Measurements from ENCODE around the gene LAD1. TPM values are rescaled to one million over a fixed set of nuclear protein-coding genes. Genes with fewer than 3 reads are reported as not detected.

Gene LAD1
- total RNA-seq, 1 experiment from 2014 or later = 0.10 TPM

GRCh38 chr1:201393076-201393475, 6.0 kb downstream of the LAD1 start:
- no peaks in the 10 kb centered on the region for H3K9me3 ChIP-seq (ENCODE audit: control insufficient read depth, insufficient read depth, low read depth, low read length)
- no peaks in the 10 kb centered on the region for H3K36me3 ChIP-seq (ENCODE audit: control insufficient read depth, insufficient read depth, low read length)
- POLR2A ChIA-PET = no interaction called here
- no peak overlapping the region for H3K27ac ChIP-seq (ENCODE audit: low read length)
- no peaks in the 10 kb centered on the region for H3K27me3 ChIP-seq (ENCODE audit: control insufficient read depth, insufficient read depth, low read length)
- DNase-seq (ENCODE audit: low read depth, low spot score) = no peak
- no peak for ATAC-seq
- no peaks in the 10 kb centered on the region for H3K4me1 ChIP-seq (ENCODE audit: control insufficient read depth, insufficient read depth, low read length)
- intact Hi-C loops (cut with micrococcal nuclease; ENCODE audit: unreplicated experiment) (no loop called here), in situ Hi-C loops (cut with HindIII; ENCODE audit: low pct_unique_long_range_greater_than_20kb, low sequenced_read_pairs) (no loop called here)
- TF ChIP-seq SIN3A (IDR thresholded peaks at IDR 0.05; ENCODE audit: borderline replicate concordance, insufficient read depth, low read depth, low read length) (no peak), TCF7L2 (IDR thresholded peaks at IDR 0.05; ENCODE audit: low read depth, low read length) (no peak), POLR2AphosphoS5 (IDR thresholded peaks at IDR 0.05; ENCODE audit: low read depth, low read length) (no peak), REST (IDR thresholded peaks at IDR 0.05; ENCODE audit: insufficient read depth in 1 of 2, low read depth in 2 of 2, low read length in 1 of 2) (no peak)
- TF ChIP-seq, protein P1, sequence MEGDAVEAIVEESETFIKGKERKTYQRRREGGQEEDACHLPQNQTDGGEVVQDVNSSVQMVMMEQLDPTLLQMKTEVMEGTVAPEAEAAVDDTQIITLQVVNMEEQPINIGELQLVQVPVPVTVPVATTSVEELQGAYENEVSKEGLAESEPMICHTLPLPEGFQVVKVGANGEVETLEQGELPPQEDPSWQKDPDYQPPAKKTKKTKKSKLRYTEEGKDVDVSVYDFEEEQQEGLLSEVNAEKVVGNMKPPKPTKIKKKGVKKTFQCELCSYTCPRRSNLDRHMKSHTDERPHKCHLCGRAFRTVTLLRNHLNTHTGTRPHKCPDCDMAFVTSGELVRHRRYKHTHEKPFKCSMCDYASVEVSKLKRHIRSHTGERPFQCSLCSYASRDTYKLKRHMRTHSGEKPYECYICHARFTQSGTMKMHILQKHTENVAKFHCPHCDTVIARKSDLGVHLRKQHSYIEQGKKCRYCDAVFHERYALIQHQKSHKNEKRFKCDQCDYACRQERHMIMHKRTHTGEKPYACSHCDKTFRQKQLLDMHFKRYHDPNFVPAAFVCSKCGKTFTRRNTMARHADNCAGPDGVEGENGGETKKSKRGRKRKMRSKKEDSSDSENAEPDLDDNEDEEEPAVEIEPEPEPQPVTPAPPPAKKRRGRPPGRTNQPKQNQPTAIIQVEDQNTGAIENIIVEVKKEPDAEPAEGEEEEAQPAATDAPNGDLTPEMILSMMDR (IDR thresholded peaks at IDR 0.05) = no peak
- no peak overlapping the region for H3K4me3 ChIP-seq (ENCODE audit: low read depth in 2 of 2, low read length in 2 of 2)
- CTCF ChIA-PET = no interaction called here
- BruUV-seq (replicated peaks) = no TSS peak

DNA sequence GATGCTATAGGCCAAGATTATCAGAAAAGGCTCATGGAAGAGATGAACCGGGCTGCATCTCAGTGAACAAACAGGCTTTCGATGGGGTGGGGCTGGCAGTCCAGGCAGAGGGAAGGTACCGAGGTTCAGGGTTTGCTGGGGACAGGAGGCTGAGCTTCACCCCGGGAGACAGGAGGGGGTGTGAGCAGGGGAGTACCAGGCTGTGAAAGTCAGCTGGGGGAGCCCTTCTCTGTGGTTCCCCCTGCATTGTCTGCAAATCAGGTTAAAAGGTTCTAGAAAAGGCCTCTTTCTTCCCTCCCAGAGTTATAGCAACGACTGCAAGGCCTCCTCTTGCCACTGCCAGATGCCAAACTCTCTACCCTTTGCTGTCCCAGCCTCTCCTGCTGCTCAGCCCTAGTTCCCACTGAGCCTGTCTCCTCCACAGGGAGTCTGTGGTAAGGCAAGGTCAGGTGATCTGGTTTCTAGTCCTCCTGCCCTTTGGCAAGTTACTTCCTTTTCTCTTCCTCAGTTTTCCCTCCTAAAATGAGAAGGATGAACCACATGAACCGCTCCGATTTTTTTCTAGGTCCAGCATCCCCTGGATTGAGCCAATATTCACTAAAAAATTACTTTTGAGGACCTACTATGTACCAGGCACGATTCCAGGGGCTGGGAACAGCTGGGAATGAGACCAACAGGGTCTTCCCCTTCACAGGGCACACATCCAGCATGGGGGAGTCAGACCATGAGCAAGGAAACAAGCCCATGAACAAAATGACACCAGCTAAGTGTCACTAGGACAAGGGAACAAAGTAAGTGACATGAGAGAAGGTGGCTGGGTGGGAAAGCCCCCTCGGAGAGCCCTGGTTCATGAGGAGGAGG, 7.2 kb downstream of the LAD1 start:
- ChIA-PET CTCF (interaction anchor here (0.6 kb wide), 1 partner anchor 45 kb away, joined by 3 read pairs; no protein-coding TSS in a partner anchor), POLR2A (no interaction called here)
- no TSS peak for BruUV-seq (replicated peaks)
- Histone ChIP-seq H3K27ac (ENCODE audit: low read length) (no peak overlapping the region), H3K9me3 (ENCODE audit: control insufficient read depth, insufficient read depth, low read depth, low read length) (no peaks in the 10 kb centered on the region), H3K4me1 (ENCODE audit: control insufficient read depth, insufficient read depth, low read length) (no peaks in the 10 kb centered on the region), H3K4me3 (ENCODE audit: low read depth in 2 of 2, low read length in 2 of 2) (no peak overlapping the region), H3K27me3 (ENCODE audit: control insufficient read depth, insufficient read depth, low read length) (no peaks in the 10 kb centered on the region), H3K36me3 (ENCODE audit: control insufficient read depth, insufficient read depth, low read length) (no peaks in the 10 kb centered on the region)
- no peak for ATAC-seq
- DNase-seq (ENCODE audit: low read depth, low spot score) = no peak
- TF ChIP-seq TCF7L2 (IDR thresholded peaks at IDR 0.05; ENCODE audit: low read depth, low read length) (no peak), SIN3A (IDR thresholded peaks at IDR 0.05; ENCODE audit: borderline replicate concordance, insufficient read depth, low read depth, low read length) (no peak), POLR2AphosphoS5 (IDR thresholded peaks at IDR 0.05; ENCODE audit: low read depth, low read length) (no peak), REST (IDR thresholded peaks at IDR 0.05; ENCODE audit: insufficient read depth in 1 of 2, low read depth in 2 of 2, low read length in 1 of 2) (no peak)
- TF ChIP-seq, protein P1 (IDR thresholded peaks at IDR 0.05) = no peak
- intact Hi-C loops (cut with micrococcal nuclease; ENCODE audit: unreplicated experiment) = no loop called here
- in situ Hi-C loops (cut with HindIII; ENCODE audit: low pct_unique_long_range_greater_than_20kb, low sequenced_read_pairs) = no loop called here
